ENCODE data around the gene PKP3.

DNA sequence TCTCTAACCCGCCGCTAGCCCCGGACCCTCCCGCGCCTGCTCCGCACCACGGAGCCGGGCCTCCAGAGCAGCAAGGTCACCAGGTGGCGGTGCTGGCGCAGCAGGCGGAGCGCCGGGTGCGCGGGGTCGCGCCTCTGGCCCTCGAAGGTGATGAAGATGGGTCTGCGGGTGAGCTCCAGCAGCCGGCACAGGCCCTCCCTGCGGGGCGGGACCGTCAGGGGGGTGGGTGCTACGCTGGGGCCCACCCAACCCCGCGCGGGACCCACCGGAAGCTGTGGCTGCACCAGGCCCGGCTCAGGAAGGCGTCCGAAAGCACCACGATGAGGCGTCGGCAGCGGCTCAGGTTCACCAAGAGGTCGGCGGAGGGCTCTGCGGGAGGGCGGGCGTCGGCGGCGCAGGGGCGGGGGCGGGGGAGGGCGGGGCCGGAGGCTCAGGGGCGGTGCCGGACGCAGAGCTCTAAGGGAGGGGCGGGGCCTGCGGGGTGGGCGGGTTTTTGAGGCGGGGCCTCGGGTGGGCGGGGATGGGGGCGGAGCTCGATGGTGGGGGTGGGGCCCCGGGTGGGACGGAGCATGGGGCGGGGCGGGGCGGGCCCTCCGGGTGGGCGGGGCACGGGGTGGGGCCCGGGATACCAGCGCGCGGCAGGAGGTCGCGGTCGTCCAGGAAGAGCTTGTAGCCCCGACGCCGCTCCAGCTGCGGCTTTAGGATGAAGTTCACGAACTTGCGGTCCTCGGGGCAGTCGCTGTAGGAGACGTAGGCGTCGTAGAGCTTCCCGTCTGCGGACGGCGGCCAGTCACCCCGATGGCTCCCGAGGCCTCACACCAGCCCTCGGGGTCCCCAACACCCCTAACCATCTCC, 13.0 kb downstream of the PKP3 start:
- TF ChIP-seq, protein P1, sequence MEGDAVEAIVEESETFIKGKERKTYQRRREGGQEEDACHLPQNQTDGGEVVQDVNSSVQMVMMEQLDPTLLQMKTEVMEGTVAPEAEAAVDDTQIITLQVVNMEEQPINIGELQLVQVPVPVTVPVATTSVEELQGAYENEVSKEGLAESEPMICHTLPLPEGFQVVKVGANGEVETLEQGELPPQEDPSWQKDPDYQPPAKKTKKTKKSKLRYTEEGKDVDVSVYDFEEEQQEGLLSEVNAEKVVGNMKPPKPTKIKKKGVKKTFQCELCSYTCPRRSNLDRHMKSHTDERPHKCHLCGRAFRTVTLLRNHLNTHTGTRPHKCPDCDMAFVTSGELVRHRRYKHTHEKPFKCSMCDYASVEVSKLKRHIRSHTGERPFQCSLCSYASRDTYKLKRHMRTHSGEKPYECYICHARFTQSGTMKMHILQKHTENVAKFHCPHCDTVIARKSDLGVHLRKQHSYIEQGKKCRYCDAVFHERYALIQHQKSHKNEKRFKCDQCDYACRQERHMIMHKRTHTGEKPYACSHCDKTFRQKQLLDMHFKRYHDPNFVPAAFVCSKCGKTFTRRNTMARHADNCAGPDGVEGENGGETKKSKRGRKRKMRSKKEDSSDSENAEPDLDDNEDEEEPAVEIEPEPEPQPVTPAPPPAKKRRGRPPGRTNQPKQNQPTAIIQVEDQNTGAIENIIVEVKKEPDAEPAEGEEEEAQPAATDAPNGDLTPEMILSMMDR (IDR thresholded peaks at IDR 0.05) = no peak
- TF ChIP-seq POLR2AphosphoS5 (IDR thresholded peaks at IDR 0.05; ENCODE audit: insufficient read depth in 1 of 2, low read depth in 1 of 2) = no peak

Data from vagina (tissue), 2 donors.